Astrocyte of the spinal cord (primary cell): ENCODE results near the gene ABCA4.
"Not testable (repeated sequence)": the region's sequence is repeated elsewhere in the genome, so short reads cannot be mapped to it uniquely, and the experiment has no call there.

Source experiments
- DNase-seq: peaks from one replicate; pipeline ENCODE4 v3.0.0; 2011; ENCODE audit warnings: low read depth, low spot score
- H3K4me3 ChIP-seq: 2 replicates; pipeline ENCODE4 v1.5.1; 2011; ENCODE audit warnings: low read depth, mild to moderate bottlenecking, low read length, moderate library complexity
- CTCF ChIP-seq: IDR thresholded peaks from 2 replicates; pipeline ENCODE4 v1.5.1; 2012; ENCODE audit warnings: low read depth, mild to moderate bottlenecking, low read length, inconsistent platforms
- in situ Hi-C: cut with HindIII; loops from 2 replicates; pipeline ENCODE4 v1.10.0; 2017; ENCODE audit warnings: low sequenced_read_pairs

ABCA4 gene

DNA sequence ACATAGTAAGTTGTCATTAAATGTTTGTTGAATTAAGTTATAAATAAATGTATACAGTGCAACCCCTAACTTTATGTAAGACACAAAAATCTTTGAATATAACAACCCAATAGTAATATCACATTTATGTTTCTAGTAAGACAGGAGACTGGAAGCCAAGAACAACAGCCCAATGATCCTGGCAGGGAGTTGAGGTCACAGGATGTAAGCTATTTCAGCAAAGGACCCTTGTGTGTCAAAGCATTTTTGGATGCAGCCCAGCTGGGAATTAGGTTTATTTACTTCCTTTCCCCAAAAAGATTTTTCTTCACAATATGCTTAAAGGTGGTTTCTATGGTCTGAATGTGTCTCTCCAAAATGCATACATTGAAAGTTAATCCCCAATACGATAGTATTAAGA lies 34.0 kb upstream of the ABCA4 start:
- DNase-seq: peak; percentile 39
- no peak for TF ChIP-seq CTCF
- H3K4me3 ChIP-seq: no peak overlapping the region
- in situ Hi-C loops: no loop called here

- in situ Hi-C loops: no loop called here
- TF ChIP-seq CTCF: no peak
- H3K4me3 ChIP-seq: no peak overlapping the region
- no peak for DNase-seq
These were observed 32.2 kb upstream of the ABCA4 start for GRCh38 chr1:94153133-94153532.

- H3K4me3 ChIP-seq, in situ Hi-C loops, DNase-seq: not testable (repeated sequence)
These were observed 28.2 kb upstream of the ABCA4 start for GRCh38 chr1:94149166-94149565.

GRCh38 chr1:94146273-94146672 lies 25.3 kb upstream of the ABCA4 start:
- no peak for TF ChIP-seq CTCF
- no peak overlapping the region for H3K4me3 ChIP-seq
- no peak for DNase-seq
- in situ Hi-C loops: no loop called here

- in situ Hi-C loops: no loop called here
- DNase-seq: no peak
- no peak for TF ChIP-seq CTCF
- H3K4me3 ChIP-seq: no peak overlapping the region
These were observed 23.9 kb upstream of the ABCA4 start for GRCh38 chr1:94144836-94145235.

DNA sequence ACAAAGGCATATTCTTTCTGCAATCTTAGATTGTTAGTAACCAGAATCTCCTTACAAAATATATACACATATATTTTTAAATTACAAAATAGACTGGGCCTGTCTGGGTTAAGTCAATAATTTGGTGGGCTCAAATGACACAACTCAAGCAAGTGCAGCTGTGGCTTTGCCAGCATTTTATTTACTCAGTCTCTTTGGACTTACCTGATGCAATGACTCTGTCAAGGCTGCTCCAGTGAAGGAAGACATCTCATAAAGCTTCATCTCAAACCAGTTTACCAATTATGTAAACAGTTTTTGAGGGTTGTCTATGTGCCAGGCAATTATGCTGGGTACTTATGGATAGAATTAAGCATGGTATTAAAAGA lies 22.8 kb upstream of the ABCA4 start:
- no peak overlapping the region for H3K4me3 ChIP-seq
- in situ Hi-C loops: no loop called here
- TF ChIP-seq CTCF: no peak
- DNase-seq: no peak

- H3K4me3 ChIP-seq: no peak overlapping the region
- no peak for TF ChIP-seq CTCF
- DNase-seq: peak; percentile 39
- in situ Hi-C loops: no loop called here
These were observed 22.3 kb upstream of the ABCA4 start for GRCh38 chr1:94143173-94143808.
